Endometrial microvascular endothelial cells (primary cell): ENCODE measurements around the gene SURF4. TPM values are rescaled to one million over a fixed set of nuclear protein-coding genes. Genes with fewer than 3 reads are reported as not detected.

Experiments
- in situ Hi-C: cut with HindIII; loops from 2 replicates; pipeline ENCODE4 v1.10.0; 2017; ENCODE audit warnings: low sequenced_read_pairs, low pct_unique_long_range_greater_than_20kb; ENCODE audit errors: inconsistent ontology term
- total RNA-seq: library from RNA; depleted of rRNA; stranded (reverse); fragments of >200 nt; gene quantifications from one replicate; pipeline ENCODE4 v1.2.3, GENCODE V29; 2015; ENCODE audit errors: inconsistent ontology term

Gene SURF4
- total RNA-seq, 1 donor from 2014 or later: 299 TPM

GRCh38 chr9:133360400-133361393 is 15.2 kb downstream of the SURF4 start:
- in situ Hi-C loops: no loop called here

GRCh38 chr9:133359399-133360175 is 16.3 kb downstream of the SURF4 start:
- in situ Hi-C loops: no loop called here

GRCh38 chr9:133357656-133358055 is 18.2 kb downstream of the SURF4 start:
- in situ Hi-C loops: no loop called here

- in situ Hi-C loops: no loop called here
These were observed 19.3 kb downstream of the SURF4 start, which contains the start of the genes SURF1 and SURF2 for GRCh38 chr9:133356391-133357091. Gene SURF1 (minus strand): TSS chr9:133356487. CDS start chr9:133356453, 34 bp downstream. Gene SURF2 (plus strand): TSS chr9:133356550. CDS start chr9:133356593, 43 bp downstream.

- in situ Hi-C loops: no loop called here
These were observed 19.9 kb downstream of the SURF4 start for GRCh38 chr9:133355881-133356357.

- in situ Hi-C loops: no loop called here
These were observed 21.1 kb downstream of the SURF4 start for GRCh38 chr9:133354766-133355165.

GRCh38 chr9:133353548-133353947 is 22.3 kb downstream of the SURF4 start:
- in situ Hi-C loops: no loop called here

- in situ Hi-C loops: no loop called here
These were observed 23.1 kb downstream of the SURF4 start for GRCh38 chr9:133352635-133353340.

- in situ Hi-C loops: no loop called here
These were observed 23.8 kb downstream of the SURF4 start for GRCh38 chr9:133351908-133352634.

GRCh38 chr9:133351526-133351907 is 24.3 kb downstream of the SURF4 start:
- in situ Hi-C loops: no loop called here

GRCh38 chr9:133349965-133350616 is 25.8 kb downstream of the SURF4 start:
- in situ Hi-C loops: no loop called here

GRCh38 chr9:133348718-133349573 is 26.9 kb downstream of the SURF4 start:
- in situ Hi-C loops: no loop called here

GRCh38 chr9:133347985-133348717 is 27.7 kb downstream of the SURF4 start, which contains the start of the genes MED22 and RPL7A:
Gene MED22 (minus strand): TSS chr9:133348131. CDS start chr9:133346662, 1,469 bp downstream.
Gene RPL7A (plus strand): TSS chr9:133348218. CDS start chr9:133348244, 26 bp downstream.
- in situ Hi-C loops: no loop called here

- in situ Hi-C loops: no loop called here
These were observed 28.3 kb downstream of the SURF4 start for GRCh38 chr9:133347515-133347984.

- in situ Hi-C loops: no loop called here
These were observed 29.7 kb downstream of the SURF4 start for GRCh38 chr9:133346021-133346785.
